ENCODE data around the gene KRT40.

Gene KRT40

DNA sequence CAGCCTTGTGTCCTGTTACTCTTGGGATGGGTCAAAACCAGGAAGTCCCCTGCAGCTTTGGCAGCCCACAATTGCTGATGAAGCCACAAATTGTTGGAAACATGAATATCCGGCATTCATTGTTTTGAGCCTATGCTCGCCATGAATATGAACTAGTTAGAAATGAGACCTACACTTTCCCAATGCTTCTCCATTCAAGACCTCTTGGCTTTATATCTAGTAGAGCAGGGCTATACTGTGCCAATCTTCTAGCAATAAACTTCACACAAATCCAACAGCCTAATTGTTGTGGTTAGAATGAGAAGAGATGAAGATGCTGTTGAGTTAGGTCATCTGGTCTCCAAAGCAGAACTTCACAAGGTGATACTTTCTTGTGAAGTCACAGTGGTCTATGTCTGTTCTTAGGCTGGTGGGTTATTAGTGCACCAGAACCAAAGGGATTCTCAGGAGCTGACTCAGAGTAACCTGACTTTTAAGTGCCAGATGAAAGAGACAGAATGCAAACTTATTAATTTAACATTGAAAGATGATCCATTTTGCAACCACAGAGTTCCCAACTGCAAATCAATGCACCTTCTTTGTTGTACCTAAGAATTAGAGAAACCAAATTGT, 33.0 kb downstream of the KRT40 start:
- Histone ChIP-seq H3K27me3 (ENCODE audit: insufficient read depth, poor library complexity, severe bottlenecking) (peaks cover 12% of the 10 kb centered on the region), H3K4me3 (replicated peaks; ENCODE audit: insufficient read depth, low read length) (no peak overlapping the region), H3K27ac (replicated peaks) (no peak overlapping the region)
- TF ChIP-seq GABPA (IDR thresholded peaks at IDR 0.05; ENCODE audit: low read depth), result no peak
- TF ChIP-seq SPI1 (IDR thresholded peaks at IDR 0.05; ENCODE audit: borderline replicate concordance, low read depth), result no peak
- TF ChIP-seq, protein P1, sequence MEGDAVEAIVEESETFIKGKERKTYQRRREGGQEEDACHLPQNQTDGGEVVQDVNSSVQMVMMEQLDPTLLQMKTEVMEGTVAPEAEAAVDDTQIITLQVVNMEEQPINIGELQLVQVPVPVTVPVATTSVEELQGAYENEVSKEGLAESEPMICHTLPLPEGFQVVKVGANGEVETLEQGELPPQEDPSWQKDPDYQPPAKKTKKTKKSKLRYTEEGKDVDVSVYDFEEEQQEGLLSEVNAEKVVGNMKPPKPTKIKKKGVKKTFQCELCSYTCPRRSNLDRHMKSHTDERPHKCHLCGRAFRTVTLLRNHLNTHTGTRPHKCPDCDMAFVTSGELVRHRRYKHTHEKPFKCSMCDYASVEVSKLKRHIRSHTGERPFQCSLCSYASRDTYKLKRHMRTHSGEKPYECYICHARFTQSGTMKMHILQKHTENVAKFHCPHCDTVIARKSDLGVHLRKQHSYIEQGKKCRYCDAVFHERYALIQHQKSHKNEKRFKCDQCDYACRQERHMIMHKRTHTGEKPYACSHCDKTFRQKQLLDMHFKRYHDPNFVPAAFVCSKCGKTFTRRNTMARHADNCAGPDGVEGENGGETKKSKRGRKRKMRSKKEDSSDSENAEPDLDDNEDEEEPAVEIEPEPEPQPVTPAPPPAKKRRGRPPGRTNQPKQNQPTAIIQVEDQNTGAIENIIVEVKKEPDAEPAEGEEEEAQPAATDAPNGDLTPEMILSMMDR (IDR thresholded peaks at IDR 0.05; ENCODE audit: insufficient read depth, low read length), result no peak
- no peak for TF ChIP-seq POLR2AphosphoS5 (IDR thresholded peaks at IDR 0.05; ENCODE audit: low read depth)
- TF ChIP-seq, protein P2, sequence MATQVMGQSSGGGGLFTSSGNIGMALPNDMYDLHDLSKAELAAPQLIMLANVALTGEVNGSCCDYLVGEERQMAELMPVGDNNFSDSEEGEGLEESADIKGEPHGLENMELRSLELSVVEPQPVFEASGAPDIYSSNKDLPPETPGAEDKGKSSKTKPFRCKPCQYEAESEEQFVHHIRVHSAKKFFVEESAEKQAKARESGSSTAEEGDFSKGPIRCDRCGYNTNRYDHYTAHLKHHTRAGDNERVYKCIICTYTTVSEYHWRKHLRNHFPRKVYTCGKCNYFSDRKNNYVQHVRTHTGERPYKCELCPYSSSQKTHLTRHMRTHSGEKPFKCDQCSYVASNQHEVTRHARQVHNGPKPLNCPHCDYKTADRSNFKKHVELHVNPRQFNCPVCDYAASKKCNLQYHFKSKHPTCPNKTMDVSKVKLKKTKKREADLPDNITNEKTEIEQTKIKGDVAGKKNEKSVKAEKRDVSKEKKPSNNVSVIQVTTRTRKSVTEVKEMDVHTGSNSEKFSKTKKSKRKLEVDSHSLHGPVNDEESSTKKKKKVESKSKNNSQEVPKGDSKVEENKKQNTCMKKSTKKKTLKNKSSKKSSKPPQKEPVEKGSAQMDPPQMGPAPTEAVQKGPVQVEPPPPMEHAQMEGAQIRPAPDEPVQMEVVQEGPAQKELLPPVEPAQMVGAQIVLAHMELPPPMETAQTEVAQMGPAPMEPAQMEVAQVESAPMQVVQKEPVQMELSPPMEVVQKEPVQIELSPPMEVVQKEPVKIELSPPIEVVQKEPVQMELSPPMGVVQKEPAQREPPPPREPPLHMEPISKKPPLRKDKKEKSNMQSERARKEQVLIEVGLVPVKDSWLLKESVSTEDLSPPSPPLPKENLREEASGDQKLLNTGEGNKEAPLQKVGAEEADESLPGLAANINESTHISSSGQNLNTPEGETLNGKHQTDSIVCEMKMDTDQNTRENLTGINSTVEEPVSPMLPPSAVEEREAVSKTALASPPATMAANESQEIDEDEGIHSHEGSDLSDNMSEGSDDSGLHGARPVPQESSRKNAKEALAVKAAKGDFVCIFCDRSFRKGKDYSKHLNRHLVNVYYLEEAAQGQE (IDR thresholded peaks at IDR 0.05; ENCODE audit: insufficient replicate concordance, low read depth), result no peak
- no peak for DNase-seq (ENCODE audit: low read depth in 1 of 2, low spot score in 1 of 2)

DNA sequence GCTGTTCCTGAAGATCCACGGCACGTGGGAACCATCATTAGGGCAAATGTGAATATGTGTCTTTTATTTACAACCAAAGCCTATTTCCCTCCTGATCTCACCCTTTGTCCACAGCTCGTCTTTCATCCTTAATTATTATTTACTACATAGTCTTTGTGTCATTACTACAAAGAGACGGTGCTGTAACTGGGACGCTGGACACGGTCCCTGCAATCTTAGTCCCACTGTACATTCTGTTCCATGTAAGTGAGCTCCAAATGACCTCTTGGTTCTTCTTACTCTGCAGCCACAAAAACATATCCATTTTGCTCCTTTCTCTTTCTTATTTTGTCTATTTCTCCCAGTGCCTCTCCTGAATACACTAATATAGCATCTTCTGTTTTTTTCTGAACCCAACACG, 34.0 kb downstream of the KRT40 start:
- Histone ChIP-seq H3K27ac (replicated peaks) (no peak overlapping the region), H3K4me3 (replicated peaks; ENCODE audit: insufficient read depth, low read length) (no peak overlapping the region), H3K27me3 (ENCODE audit: insufficient read depth, poor library complexity, severe bottlenecking) (peaks cover 12% of the 10 kb centered on the region)
- no peak for DNase-seq (ENCODE audit: low read depth in 1 of 2, low spot score in 1 of 2)
- no peak for TF ChIP-seq SPI1 (IDR thresholded peaks at IDR 0.05; ENCODE audit: borderline replicate concordance, low read depth)
- TF ChIP-seq POLR2AphosphoS5 (IDR thresholded peaks at IDR 0.05; ENCODE audit: low read depth), result no peak

DNA sequence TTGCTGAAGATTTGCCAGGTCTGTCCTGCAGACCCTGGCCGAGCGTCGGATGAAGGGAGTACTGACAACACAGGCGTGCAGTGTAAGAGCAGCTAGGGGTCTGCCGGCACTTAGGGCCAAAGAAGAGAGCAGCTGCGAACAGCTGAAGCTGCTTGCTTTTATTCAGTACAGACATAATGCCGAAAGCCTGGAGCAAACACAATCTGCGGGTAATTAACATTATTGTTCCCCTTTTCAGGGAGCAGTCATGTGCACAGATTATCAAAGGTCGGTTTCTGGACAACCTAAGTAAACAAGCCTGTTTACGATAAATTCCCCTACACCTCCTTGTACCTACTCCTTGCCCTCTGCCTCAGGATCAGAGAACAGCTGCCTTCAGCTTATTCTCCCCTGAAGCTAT, 34.7 kb downstream of the KRT40 start:
- H3K4me3 ChIP-seq (replicated peaks; ENCODE audit: insufficient read depth, low read length), result no peak overlapping the region
- no peak for DNase-seq (ENCODE audit: low read depth in 1 of 2, low spot score in 1 of 2)
- H3K27me3 ChIP-seq (ENCODE audit: insufficient read depth, poor library complexity, severe bottlenecking), result peaks cover 12% of the 10 kb centered on the region
- no peak for TF ChIP-seq POLR2AphosphoS5 (IDR thresholded peaks at IDR 0.05; ENCODE audit: low read depth)
- no peak for TF ChIP-seq GABPA (IDR thresholded peaks at IDR 0.05; ENCODE audit: low read depth)
- TF ChIP-seq, protein P2 (IDR thresholded peaks at IDR 0.05; ENCODE audit: insufficient replicate concordance, low read depth), result no peak
- no peak for TF ChIP-seq SPI1 (IDR thresholded peaks at IDR 0.05; ENCODE audit: borderline replicate concordance, low read depth)
- TF ChIP-seq, protein P1 (IDR thresholded peaks at IDR 0.05; ENCODE audit: insufficient read depth, low read length), result no peak
- H3K27ac ChIP-seq (replicated peaks), result no peak overlapping the region

DNA sequence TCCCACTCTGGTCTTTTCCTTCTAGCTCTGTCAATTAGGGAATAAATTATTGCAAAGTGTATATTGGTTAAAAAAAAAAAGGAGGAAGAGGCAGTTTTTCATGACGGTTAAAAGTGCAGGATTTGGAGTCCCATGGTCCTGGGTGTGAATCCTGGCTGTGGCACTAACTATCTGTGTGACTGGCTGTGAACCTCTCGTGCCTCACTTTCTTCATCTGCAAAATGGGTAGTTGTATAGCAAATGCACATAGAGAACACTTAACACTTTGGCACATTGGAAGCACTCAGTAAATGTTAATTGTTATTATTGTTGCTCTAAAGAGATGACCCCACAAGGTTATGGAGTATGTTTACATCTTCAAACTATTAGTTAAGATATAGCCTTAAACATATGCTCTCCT, 36.2 kb downstream of the KRT40 start:
- DNase-seq (ENCODE audit: low read depth in 1 of 2, low spot score in 1 of 2), result no peak
- no peak overlapping the region for H3K4me3 ChIP-seq (replicated peaks; ENCODE audit: insufficient read depth, low read length)
- H3K27me3 ChIP-seq (ENCODE audit: insufficient read depth, poor library complexity, severe bottlenecking), result peaks cover 4% of the 10 kb centered on the region
- H3K27ac ChIP-seq (replicated peaks), result no peak overlapping the region
- TF ChIP-seq GABPA (IDR thresholded peaks at IDR 0.05; ENCODE audit: low read depth), result no peak
- no peak for TF ChIP-seq POLR2AphosphoS5 (IDR thresholded peaks at IDR 0.05; ENCODE audit: low read depth)
- TF ChIP-seq, protein P1 (IDR thresholded peaks at IDR 0.05; ENCODE audit: insufficient read depth, low read length), result no peak
- TF ChIP-seq SPI1 (IDR thresholded peaks at IDR 0.05; ENCODE audit: borderline replicate concordance, low read depth), result no peak
- TF ChIP-seq, protein P2 (IDR thresholded peaks at IDR 0.05; ENCODE audit: insufficient replicate concordance, low read depth), result no peak

All from HL-60 (cell line).